OCI-LY7 (cell line): Measurements from ENCODE around the gene LRRC18.

Experiments
- EZH2phosphoT487 ChIP-seq: fragments of 200-600 bp; sonication (generic); IDR thresholded peaks from 2 replicates; pipeline ENCODE4 v1.6.1; 2018; ENCODE audit warnings: low read depth, borderline replicate concordance, mild to moderate bottlenecking, mixed run types, antibody characterized with exemption, low read length, moderate library complexity, mixed read lengths
- TF ChIP-seq, protein P1 (sequence below): fragments of 200-600 bp; sonication (generic); conservative IDR thresholded peaks from 2 replicates; pipeline ENCODE4 v1.5.1; 2014; ENCODE audit warnings: mild to moderate bottlenecking, antibody characterized with exemption, low read length, moderate library complexity, mixed read lengths

DNA sequence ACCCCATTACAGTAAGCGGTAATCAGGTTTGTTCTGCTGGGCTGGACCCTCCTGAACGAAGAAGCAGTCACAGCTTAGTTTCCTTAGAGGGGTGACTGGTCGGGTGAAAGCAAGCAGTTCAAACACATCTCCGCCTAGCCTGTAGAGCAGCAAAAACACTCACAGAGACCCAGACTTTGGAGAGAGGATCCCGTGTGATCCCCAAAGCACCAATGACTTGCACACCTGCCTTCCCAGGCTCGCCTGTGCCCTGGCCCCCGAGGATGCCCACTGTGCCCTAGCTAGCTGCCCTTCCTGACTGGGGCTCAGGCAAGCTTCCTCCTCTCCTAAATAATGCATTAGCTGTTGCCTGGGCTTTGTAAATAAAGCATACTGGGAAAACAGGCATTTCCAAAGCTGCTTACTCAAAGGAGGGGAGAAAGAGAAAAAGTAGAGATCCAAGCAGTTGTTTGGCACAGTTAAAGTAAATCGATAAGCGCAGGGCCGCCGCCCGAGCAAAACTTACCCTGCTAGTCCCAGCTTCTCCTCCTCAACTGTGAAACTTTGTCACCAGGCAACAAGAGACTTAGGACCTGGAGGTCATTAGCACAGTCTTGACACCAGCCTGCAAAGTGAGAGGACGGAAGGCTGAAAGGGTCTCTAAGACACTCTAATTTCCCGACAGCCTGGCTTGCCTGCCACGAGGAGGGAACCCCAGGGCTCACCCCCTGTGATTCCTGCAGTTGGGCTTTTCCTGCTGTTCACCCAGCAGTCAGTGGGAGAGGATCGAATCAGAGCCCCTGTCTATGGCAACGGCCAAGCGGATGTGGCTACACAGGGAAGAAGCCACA is 4.8 kb downstream of the LRRC18 start:
- TF ChIP-seq, protein P1, sequence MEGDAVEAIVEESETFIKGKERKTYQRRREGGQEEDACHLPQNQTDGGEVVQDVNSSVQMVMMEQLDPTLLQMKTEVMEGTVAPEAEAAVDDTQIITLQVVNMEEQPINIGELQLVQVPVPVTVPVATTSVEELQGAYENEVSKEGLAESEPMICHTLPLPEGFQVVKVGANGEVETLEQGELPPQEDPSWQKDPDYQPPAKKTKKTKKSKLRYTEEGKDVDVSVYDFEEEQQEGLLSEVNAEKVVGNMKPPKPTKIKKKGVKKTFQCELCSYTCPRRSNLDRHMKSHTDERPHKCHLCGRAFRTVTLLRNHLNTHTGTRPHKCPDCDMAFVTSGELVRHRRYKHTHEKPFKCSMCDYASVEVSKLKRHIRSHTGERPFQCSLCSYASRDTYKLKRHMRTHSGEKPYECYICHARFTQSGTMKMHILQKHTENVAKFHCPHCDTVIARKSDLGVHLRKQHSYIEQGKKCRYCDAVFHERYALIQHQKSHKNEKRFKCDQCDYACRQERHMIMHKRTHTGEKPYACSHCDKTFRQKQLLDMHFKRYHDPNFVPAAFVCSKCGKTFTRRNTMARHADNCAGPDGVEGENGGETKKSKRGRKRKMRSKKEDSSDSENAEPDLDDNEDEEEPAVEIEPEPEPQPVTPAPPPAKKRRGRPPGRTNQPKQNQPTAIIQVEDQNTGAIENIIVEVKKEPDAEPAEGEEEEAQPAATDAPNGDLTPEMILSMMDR: no peak
- no peak for TF ChIP-seq EZH2phosphoT487
